GM12873 (cell line): ENCODE data around the gene TOX3.

ENCODE experiments used
- CTCF ChIP-seq: IDR thresholded peaks from 2 replicates; pipeline ENCODE4 v1.5.1; 2012; ENCODE audit warnings: low read depth, mild to moderate bottlenecking, moderate library complexity, low read length, control low read depth; ENCODE audit not compliant: insufficient read depth; ENCODE audit errors: missing control alignments

Gene TOX3

GRCh38 chr16:52450916-52451315 is 96.0 kb downstream of the TOX3 start:
- no peak for TF ChIP-seq CTCF

GRCh38 chr16:52450241-52450640 is 96.7 kb downstream of the TOX3 start:
- TF ChIP-seq CTCF: no peak

GRCh38 chr16:52446080-52446479 is 100.9 kb downstream of the TOX3 start:
- no peak for TF ChIP-seq CTCF

GRCh38 chr16:52441886-52442285 is 105.1 kb downstream of the TOX3 start:
- TF ChIP-seq CTCF: no peak

GRCh38 chr16:52440248-52440647 is 106.7 kb downstream of the TOX3 start:
- no peak for TF ChIP-seq CTCF

GRCh38 chr16:52439750-52440149 is 107.2 kb downstream of the TOX3 start:
- no peak for TF ChIP-seq CTCF

- no peak for TF ChIP-seq CTCF
Observed at GRCh38 chr16:52439171-52439701, 107.7 kb downstream of the TOX3 start.
